Measurements from ENCODE around the gene C5AR1. TPM values are rescaled to one million over a fixed set of nuclear protein-coding genes. Genes with fewer than 3 reads are reported as not detected.
A peak's percentile ranks its signal among the peaks of the same experiment; 100 is the strongest.

The C5AR1 gene
- total RNA-seq, 4 donors from 2014 or later = 5.0 to 34.5 (median 12.7) TPM

DNA sequence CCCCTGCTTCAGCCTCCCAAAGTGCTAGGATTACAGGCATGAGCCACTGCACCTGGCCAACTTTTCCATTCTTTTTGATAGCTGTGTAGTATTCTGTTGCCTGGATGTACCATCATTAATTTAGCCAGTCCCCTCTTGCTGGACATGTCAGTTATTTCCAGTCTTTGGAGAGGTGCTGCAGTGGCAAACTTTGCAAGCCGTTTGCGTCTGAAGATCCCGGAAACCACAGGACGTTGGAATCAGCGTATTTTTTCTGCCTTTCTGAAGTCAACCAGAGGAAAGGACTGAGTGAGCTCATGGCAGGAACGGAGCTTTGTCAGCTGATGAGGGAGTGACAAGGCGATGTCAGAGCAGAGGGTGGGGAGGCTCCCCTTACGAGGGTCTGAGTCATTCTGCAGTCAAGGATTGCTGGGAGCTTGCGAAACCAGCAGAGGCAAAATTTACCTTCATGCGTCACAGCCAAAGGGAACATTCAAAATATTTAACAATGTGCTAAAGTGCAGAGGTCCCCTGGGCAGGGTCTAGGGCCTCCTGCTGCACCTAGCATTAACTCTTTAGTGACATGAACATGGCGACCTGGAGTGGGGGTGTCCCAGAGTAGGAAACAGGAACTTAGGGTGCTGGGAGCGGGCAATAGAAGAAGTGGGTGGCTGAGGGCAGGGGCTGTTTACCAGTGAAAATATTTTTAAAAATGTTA is 5.6 kb downstream of the C5AR1 start:
- Histone ChIP-seq H3K4me1 (no peaks in the 10 kb centered on the region), H3K9me3 (no peaks in the 10 kb centered on the region), H3K36me3 (no peaks in the 10 kb centered on the region), H3K27me3 (peaks cover 0 to 11% of the 10 kb centered on the region in 2 donors), H3K4me3 (no peak overlapping the region), H3K27ac (peak overlapping the region in 2 of 4 donors; percentile 57 to 61)
- TF ChIP-seq POLR2A (IDR thresholded peaks at IDR 0.05) (no peak), EP300 (IDR thresholded peaks at IDR 0.05) (peak; percentile 90 to 97)
- TF ChIP-seq, protein P1, sequence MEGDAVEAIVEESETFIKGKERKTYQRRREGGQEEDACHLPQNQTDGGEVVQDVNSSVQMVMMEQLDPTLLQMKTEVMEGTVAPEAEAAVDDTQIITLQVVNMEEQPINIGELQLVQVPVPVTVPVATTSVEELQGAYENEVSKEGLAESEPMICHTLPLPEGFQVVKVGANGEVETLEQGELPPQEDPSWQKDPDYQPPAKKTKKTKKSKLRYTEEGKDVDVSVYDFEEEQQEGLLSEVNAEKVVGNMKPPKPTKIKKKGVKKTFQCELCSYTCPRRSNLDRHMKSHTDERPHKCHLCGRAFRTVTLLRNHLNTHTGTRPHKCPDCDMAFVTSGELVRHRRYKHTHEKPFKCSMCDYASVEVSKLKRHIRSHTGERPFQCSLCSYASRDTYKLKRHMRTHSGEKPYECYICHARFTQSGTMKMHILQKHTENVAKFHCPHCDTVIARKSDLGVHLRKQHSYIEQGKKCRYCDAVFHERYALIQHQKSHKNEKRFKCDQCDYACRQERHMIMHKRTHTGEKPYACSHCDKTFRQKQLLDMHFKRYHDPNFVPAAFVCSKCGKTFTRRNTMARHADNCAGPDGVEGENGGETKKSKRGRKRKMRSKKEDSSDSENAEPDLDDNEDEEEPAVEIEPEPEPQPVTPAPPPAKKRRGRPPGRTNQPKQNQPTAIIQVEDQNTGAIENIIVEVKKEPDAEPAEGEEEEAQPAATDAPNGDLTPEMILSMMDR (IDR thresholded peaks at IDR 0.05) = no peak
- DNase-seq (ENCODE audit: low spot score in 2 of 2) = peak in 1 of 2 donors; percentile 65
- WGBS, 2 donors = 38 to 43% methylated on average over 12 of the region's 12 CpGs

DNA sequence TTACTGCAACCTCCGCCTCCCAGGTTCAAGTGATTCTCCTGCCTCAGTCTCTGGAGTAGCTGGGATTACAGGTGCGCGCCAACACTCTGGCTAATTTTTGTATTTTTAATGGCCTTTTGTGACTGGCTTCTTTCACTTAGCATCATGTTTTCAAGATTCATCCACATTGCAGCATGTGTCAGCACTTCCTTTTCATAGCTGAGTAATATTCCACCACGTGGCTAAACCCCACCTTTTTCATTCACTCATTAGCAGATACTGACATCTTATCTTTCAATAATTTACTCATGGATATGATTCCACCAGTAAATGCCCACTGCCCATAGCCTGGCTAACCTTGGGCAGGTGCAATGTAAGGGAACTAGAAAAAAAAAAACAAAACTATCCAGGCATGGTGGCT is 6.9 kb downstream of the C5AR1 start:
- peaks cover 0 to 11% of the 10 kb centered on the region in 2 donors for H3K27me3 ChIP-seq

DNA sequence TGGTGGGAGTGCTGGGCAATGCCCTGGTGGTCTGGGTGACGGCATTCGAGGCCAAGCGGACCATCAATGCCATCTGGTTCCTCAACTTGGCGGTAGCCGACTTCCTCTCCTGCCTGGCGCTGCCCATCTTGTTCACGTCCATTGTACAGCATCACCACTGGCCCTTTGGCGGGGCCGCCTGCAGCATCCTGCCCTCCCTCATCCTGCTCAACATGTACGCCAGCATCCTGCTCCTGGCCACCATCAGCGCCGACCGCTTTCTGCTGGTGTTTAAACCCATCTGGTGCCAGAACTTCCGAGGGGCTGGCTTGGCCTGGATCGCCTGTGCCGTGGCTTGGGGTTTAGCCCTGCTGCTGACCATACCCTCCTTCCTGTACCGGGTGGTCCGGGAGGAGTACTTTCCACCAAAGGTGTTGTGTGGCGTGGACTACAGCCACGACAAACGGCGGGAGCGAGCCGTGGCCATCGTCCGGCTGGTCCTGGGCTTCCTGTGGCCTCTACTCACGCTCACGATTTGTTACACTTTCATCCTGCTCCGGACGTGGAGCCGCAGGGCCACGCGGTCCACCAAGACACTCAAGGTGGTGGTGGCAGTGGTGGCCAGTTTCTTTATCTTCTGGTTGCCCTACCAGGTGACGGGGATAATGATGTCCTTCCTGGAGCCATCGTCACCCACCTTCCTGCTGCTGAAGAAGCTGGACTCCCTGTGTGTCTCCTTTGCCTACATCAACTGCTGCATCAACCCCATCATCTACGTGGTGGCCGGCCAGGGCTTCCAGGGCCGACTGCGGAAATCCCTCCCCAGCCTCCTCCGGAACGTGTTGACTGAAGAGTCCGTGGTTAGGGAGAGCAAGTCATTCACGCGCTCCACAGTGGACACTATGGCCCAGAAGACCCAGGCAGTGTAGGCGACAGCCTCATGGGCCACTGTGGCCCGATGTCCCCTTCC is 10.5 kb downstream of the C5AR1 start:
- Histone ChIP-seq H3K4me3 (no peak overlapping the region), H3K27ac (no peak overlapping the region), H3K9me3 (peaks cover 0 to 6% (median 0%) of the 10 kb centered on the region in 4 donors), H3K27me3 (peaks cover 0 to 19% of the 10 kb centered on the region in 2 donors), H3K4me1 (no peaks in the 10 kb centered on the region), H3K36me3 (no peaks in the 10 kb centered on the region)
- no peak for DNase-seq (ENCODE audit: low spot score in 2 of 2)
- no peak for TF ChIP-seq POLR2A (IDR thresholded peaks at IDR 0.05)
- TF ChIP-seq EP300 (IDR thresholded peaks at IDR 0.05) = no peak
- TF ChIP-seq, protein P1 (IDR thresholded peaks at IDR 0.05) = no peak
- WGBS, 2 donors = 91 to 94% methylated on average over 46 of the region's 46 CpGs

More for the DNA sequence above, 6.9 kb downstream of the C5AR1 start:
- no peak for DNase-seq (ENCODE audit: low spot score in 2 of 2)
- Histone ChIP-seq H3K4me1 (no peaks in the 10 kb centered on the region), H3K36me3 (no peaks in the 10 kb centered on the region), H3K27ac (peak overlapping the region in 2 of 4 donors; percentile 1 to 49), H3K4me3 (no peak overlapping the region), H3K9me3 (peaks cover 0 to 4% (median 0%) of the 10 kb centered on the region in 4 donors)
- TF ChIP-seq, protein P1 (IDR thresholded peaks at IDR 0.05) = no peak
- no peak for TF ChIP-seq POLR2A (IDR thresholded peaks at IDR 0.05)
- TF ChIP-seq EP300 (IDR thresholded peaks at IDR 0.05) = no peak
- WGBS, 2 donors = 87 to 89% methylated on average over 4 of the region's 4 CpGs

DNA sequence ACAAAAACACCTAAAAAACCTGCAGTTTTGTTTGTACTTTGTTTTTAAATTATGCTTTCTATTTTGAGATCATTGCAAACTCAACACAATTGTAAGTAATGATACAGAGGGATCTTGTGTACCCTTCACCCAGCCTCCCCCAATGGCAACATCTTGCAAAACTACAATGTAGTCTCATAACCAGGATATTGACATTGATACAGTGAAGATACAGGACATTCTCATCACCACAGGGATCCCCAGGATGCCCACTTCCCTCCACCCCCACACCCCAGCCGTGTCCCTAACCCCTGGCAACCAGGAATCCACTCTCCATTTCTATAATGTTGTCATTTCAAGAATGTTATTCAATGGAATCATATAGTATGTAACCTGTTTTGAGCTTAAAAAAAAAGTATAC is 12.0 kb downstream of the C5AR1 start:
- peak overlapping the region in 1 of 4 donors; percentile 10 for H3K4me3 ChIP-seq
- no peaks in the 10 kb centered on the region for H3K36me3 ChIP-seq
- 83 to 90% methylated on average over 1 of the region's 1 CpG for WGBS, 2 donors
- no peak for DNase-seq (ENCODE audit: low spot score in 2 of 2)
- peaks cover 0 to 23% of the 10 kb centered on the region in 2 donors for H3K27me3 ChIP-seq
- H3K4me1 ChIP-seq = no peaks in the 10 kb centered on the region
- TF ChIP-seq EP300 (IDR thresholded peaks at IDR 0.05) (no peak), POLR2A (IDR thresholded peaks at IDR 0.05) (no peak)
- TF ChIP-seq, protein P1 (IDR thresholded peaks at IDR 0.05) = no peak
- H3K9me3 ChIP-seq = peaks cover 0 to 6% (median 0%) of the 10 kb centered on the region in 4 donors
- peak overlapping the region in 1 of 4 donors; percentile 41 for H3K27ac ChIP-seq
